ENCODE results near the gene POLR1B.
A peak's percentile ranks its signal among the peaks of the same experiment; 100 is the strongest.
"Not testable (repeated sequence)": the region's sequence is repeated elsewhere in the genome, so short reads cannot be mapped to it uniquely, and the experiment has no call there.

Gene POLR1B

GRCh38 chr2:112588611-112589045 is 46.4 kb downstream of the POLR1B start:
- H3K4me3 ChIP-seq (ENCODE audit: low read depth, low read length): no peak overlapping the region
- DNase-seq (ENCODE audit: low read depth): no peak

GRCh38 chr2:112591413-112591812 is 49.1 kb downstream of the POLR1B start:
- DNase-seq (ENCODE audit: low read depth): no peak

GRCh38 chr2:112593736-112594135 is 51.5 kb downstream of the POLR1B start:
- no peak for DNase-seq (ENCODE audit: low read depth)
- no peak overlapping the region for H3K4me3 ChIP-seq (ENCODE audit: low read depth, low read length)

More at GRCh38 chr2:112591413-112591812, 49.1 kb downstream of the POLR1B start:
- H3K4me3 ChIP-seq (ENCODE audit: low read depth, low read length): no peak overlapping the region

- H3K4me3 ChIP-seq (ENCODE audit: low read depth, low read length): no peak overlapping the region
- DNase-seq (ENCODE audit: low read depth): no peak
These were observed 55.5 kb downstream of the POLR1B start for GRCh38 chr2:112597537-112598322.

- DNase-seq (ENCODE audit: low read depth): no peak
- H3K4me3 ChIP-seq (ENCODE audit: low read depth, low read length): no peak overlapping the region
These were observed 58.4 kb downstream of the POLR1B start for GRCh38 chr2:112600634-112601033.

GRCh38 chr2:112601754-112602153 is 59.5 kb downstream of the POLR1B start:
- no peak for DNase-seq (ENCODE audit: low read depth)
- H3K4me3 ChIP-seq (ENCODE audit: low read depth, low read length): no peak overlapping the region

- DNase-seq (ENCODE audit: low read depth): no peak
- H3K4me3 ChIP-seq (ENCODE audit: low read depth, low read length): no peak overlapping the region
These were observed 60.7 kb downstream of the POLR1B start for GRCh38 chr2:112602917-112603316.

GRCh38 chr2:112603731-112604130 is 61.5 kb downstream of the POLR1B start:
- no peak overlapping the region for H3K4me3 ChIP-seq (ENCODE audit: low read depth, low read length)
- no peak for DNase-seq (ENCODE audit: low read depth)

- DNase-seq (ENCODE audit: low read depth): no peak
- H3K4me3 ChIP-seq (ENCODE audit: low read depth, low read length): no peak overlapping the region
These were observed 62.7 kb downstream of the POLR1B start for GRCh38 chr2:112604952-112605351.

- DNase-seq (ENCODE audit: low read depth): no peak
- H3K4me3 ChIP-seq (ENCODE audit: low read depth, low read length): no peak overlapping the region
These were observed 63.7 kb downstream of the POLR1B start for GRCh38 chr2:112605926-112606325.

- DNase-seq (ENCODE audit: low read depth): no peak
- H3K4me3 ChIP-seq (ENCODE audit: low read depth, low read length): no peak overlapping the region
These were observed 64.3 kb downstream of the POLR1B start for GRCh38 chr2:112606547-112606946.

GRCh38 chr2:112607680-112608438 is 65.6 kb downstream of the POLR1B start:
- no peak for DNase-seq (ENCODE audit: low read depth)
- H3K4me3 ChIP-seq (ENCODE audit: low read depth, low read length): no peak overlapping the region

- DNase-seq (ENCODE audit: low read depth): not testable (repeated sequence)
These were observed 67.1 kb downstream of the POLR1B start for GRCh38 chr2:112609320-112609719.

GRCh38 chr2:112612283-112612682 is 70.0 kb downstream of the POLR1B start:
- not testable (repeated sequence) for DNase-seq (ENCODE audit: low read depth); H3K4me3 ChIP-seq (ENCODE audit: low read depth, low read length)

More at GRCh38 chr2:112609320-112609719, 67.1 kb downstream of the POLR1B start:
- not testable (repeated sequence) for H3K4me3 ChIP-seq (ENCODE audit: low read depth, low read length)

- DNase-seq (ENCODE audit: low read depth): no peak
These were observed 72.1 kb downstream of the POLR1B start for GRCh38 chr2:112614201-112614840.

GRCh38 chr2:112615051-112615450 is 72.8 kb downstream of the POLR1B start:
- DNase-seq (ENCODE audit: low read depth): no peak

More at GRCh38 chr2:112614201-112614840, 72.1 kb downstream of the POLR1B start:
- no peak overlapping the region for H3K4me3 ChIP-seq (ENCODE audit: low read depth, low read length)

GRCh38 chr2:112615798-112616197 is 73.5 kb downstream of the POLR1B start:
- not testable (repeated sequence) for H3K4me3 ChIP-seq (ENCODE audit: low read depth, low read length); DNase-seq (ENCODE audit: low read depth)

More at GRCh38 chr2:112615051-112615450, 72.8 kb downstream of the POLR1B start:
- no peak overlapping the region for H3K4me3 ChIP-seq (ENCODE audit: low read depth, low read length)

GRCh38 chr2:112618383-112618782 is 76.1 kb downstream of the POLR1B start:
- no peak for DNase-seq (ENCODE audit: low read depth)
- no peak overlapping the region for H3K4me3 ChIP-seq (ENCODE audit: low read depth, low read length)

- DNase-seq (ENCODE audit: low read depth): peak; percentile 78
- peak overlapping the region; percentile 1 for H3K4me3 ChIP-seq (ENCODE audit: low read depth, low read length)
These were observed 79.7 kb downstream of the POLR1B start for GRCh38 chr2:112621790-112622527.
